Measurements from ENCODE around the gene ARID4B.
"Not testable (repeated sequence)": the region's sequence is repeated elsewhere in the genome, so short reads cannot be mapped to it uniquely, and the experiment has no call there.

The ARID4B gene

DNA sequence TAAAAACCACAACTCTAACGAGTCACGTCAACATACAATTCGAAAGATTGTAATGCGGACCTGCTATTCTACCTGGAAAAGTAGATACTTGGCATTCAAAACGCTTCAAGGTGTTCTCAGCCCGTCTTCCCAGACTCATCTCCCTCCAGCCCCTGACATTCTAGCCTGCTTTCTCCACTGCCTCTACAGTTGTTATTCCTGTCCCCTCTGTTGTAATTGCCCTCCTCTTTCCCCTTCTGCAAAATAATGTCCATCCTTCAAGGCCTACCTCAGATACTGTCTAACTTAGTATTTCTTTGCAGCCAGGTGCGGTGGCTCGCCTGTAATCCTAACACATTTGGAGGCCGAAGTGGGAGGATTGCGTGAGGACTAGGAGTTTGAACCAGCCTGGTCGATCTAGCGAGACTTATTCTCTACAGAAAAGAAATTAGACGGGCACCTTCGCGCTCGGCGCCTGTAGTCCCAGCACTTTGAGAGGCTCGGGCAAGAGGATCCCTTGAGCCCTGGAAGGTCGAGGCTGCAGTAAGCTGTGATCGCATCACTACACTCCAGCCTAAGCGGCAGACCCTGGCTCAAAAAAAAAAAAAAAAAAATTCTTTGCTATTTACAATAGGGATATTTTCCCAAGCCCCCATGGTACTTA lies 166.2 kb downstream of the ARID4B start:
- Histone ChIP-seq H3K4me3 (ENCODE audit: low read depth, low read length, poor library complexity, severe bottlenecking) (peak overlapping the region; percentile 94), H3K27me3 (ENCODE audit: insufficient read depth, low read length) (no peaks in the 10 kb centered on the region), H4K20me1 (ENCODE audit: insufficient read depth, low read length) (no peaks in the 10 kb centered on the region), H3F3A (ENCODE audit: insufficient read depth, low read length) (no peaks in the 10 kb centered on the region), H3K9me2 (ENCODE audit: low read depth, low read length) (no peaks in the 10 kb centered on the region), H3K9ac (ENCODE audit: low read length) (peak overlapping the region; percentile 93), H2AFZ (ENCODE audit: low read length) (peak overlapping the region; percentile 56; the same call in 1 of the 2 replicates), H3K4me2 (ENCODE audit: low read length) (peak overlapping the region; percentile 85), H3K36me3 (ENCODE audit: insufficient read depth, low read length) (peaks cover 34% of the 10 kb centered on the region), H3K9me3 (ENCODE audit: low read length) (no peaks in the 10 kb centered on the region), H3K4me1 (ENCODE audit: insufficient read depth, low read length, severe bottlenecking) (peaks cover 29% of the 10 kb centered on the region), H3K79me2 (ENCODE audit: insufficient read depth, low read length) (peaks cover 9% of the 10 kb centered on the region), H3K27ac (ENCODE audit: low read depth, low read length, poor library complexity, severe bottlenecking) (peak overlapping the region; percentile 45)
- no peak for TF ChIP-seq EZH2 (IDR thresholded peaks at IDR 0.05; ENCODE audit: borderline replicate concordance, low read length)
- TF ChIP-seq, protein P1, sequence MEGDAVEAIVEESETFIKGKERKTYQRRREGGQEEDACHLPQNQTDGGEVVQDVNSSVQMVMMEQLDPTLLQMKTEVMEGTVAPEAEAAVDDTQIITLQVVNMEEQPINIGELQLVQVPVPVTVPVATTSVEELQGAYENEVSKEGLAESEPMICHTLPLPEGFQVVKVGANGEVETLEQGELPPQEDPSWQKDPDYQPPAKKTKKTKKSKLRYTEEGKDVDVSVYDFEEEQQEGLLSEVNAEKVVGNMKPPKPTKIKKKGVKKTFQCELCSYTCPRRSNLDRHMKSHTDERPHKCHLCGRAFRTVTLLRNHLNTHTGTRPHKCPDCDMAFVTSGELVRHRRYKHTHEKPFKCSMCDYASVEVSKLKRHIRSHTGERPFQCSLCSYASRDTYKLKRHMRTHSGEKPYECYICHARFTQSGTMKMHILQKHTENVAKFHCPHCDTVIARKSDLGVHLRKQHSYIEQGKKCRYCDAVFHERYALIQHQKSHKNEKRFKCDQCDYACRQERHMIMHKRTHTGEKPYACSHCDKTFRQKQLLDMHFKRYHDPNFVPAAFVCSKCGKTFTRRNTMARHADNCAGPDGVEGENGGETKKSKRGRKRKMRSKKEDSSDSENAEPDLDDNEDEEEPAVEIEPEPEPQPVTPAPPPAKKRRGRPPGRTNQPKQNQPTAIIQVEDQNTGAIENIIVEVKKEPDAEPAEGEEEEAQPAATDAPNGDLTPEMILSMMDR (IDR thresholded peaks at IDR 0.05; ENCODE audit: low read length): no peak

DNA sequence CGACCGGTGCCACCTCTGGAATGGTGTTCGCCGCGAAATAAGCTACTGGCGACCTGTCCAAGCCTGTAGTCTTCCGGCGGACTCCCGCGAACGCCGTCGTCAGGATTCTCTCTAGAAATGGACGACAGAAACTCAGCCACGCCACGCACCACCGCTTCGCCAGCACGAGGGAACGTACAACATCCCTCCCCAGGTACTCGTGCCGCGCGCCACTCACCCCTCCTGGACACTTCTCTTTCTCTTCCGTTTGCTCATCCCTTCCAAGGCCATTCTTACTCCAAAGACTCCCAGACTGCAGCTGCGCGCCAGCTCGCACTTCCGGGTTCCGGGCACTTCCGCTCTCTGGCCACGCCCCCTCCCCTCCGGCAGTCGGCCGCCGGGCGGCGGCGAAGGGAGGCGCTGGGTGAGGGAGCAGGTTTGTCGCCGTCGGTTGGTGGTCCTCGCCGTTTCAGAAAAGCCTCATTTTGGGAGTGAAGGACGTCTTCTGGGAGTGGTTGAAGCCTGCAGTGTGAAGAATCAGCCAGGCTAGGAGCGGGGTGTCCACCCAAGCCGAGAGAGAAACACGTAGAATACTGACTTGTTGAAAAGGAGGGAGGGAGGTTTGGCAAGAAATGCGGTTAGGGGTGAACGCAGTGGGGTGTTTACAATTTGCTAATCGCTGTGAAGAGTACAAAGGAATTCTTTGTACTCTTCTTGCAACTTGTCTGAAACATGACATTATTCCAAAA lies 166.9 kb downstream of the ARID4B start, which contains the start of gene RBM34:
Gene RBM34 (minus strand): TSS at position 294 of the 728 bp plus-strand sequence. CDS start 24 bp downstream, at position 270.
- H3K4me3 ChIP-seq (ENCODE audit: low read depth, low read length, poor library complexity, severe bottlenecking): peak within 1 kb of the TSS; percentile 94
- H3K27ac ChIP-seq (ENCODE audit: low read depth, low read length, poor library complexity, severe bottlenecking): peak within 1 kb of the TSS; percentile 68
- H3K36me3 ChIP-seq (ENCODE audit: insufficient read depth, low read length): peaks cover 41% of the 10 kb centered on the region
- no peaks in the 10 kb centered on the region for H4K20me1 ChIP-seq (ENCODE audit: insufficient read depth, low read length)
- H3F3A ChIP-seq (ENCODE audit: insufficient read depth, low read length): no peaks in the 10 kb centered on the region
- no peak for TF ChIP-seq EZH2 (IDR thresholded peaks at IDR 0.05; ENCODE audit: borderline replicate concordance, low read length)
- TF ChIP-seq, protein P1 (IDR thresholded peaks at IDR 0.05; ENCODE audit: low read length): no peak
- no peaks in the 10 kb centered on the region for H3K9me3 ChIP-seq (ENCODE audit: low read length)
- H3K79me2 ChIP-seq (ENCODE audit: insufficient read depth, low read length): peaks cover 9% of the 10 kb centered on the region
- peak within 1 kb of the TSS; percentile 93 for H3K9ac ChIP-seq (ENCODE audit: low read length)
- H2AFZ ChIP-seq (ENCODE audit: low read length): peak within 1 kb of the TSS; percentile 66; the same call in 1 of the 2 replicates
- peaks cover 29% of the 10 kb centered on the region for H3K4me1 ChIP-seq (ENCODE audit: insufficient read depth, low read length, severe bottlenecking)
- H3K4me2 ChIP-seq (ENCODE audit: low read length): peak within 1 kb of the TSS; percentile 85
- H3K27me3 ChIP-seq (ENCODE audit: insufficient read depth, low read length): no peaks in the 10 kb centered on the region
- no peaks in the 10 kb centered on the region for H3K9me2 ChIP-seq (ENCODE audit: low read depth, low read length)

DNA sequence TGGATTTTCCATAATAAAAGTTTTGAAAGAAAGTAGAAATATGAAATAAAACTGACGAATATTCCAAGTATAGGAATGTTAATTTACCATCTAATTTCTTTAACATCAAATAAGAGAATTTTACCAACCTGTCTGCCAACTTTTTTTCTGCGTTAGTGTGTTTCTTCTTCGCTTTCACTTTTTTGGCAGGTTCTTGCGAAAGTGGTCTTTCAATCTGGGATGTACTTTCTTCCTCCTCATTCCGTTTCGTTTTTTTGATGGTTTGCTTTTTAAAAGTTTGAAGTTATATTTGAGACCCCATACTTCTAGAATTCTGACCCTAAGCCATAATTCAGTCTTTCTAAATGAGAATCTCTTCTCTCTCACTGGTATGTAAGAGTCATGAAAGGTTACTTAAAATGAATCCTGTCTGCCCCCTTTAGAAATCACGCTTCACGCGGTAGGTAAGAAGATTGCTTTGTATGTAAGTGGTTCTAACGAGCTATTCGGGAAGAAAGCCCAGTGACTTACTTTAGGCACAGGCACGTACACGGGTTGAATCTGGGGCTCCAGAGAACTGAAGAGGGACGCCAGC lies 167.5 kb downstream of the ARID4B start:
- Histone ChIP-seq H3K9ac (ENCODE audit: low read length) (peak overlapping the region; percentile 93), H3K4me1 (ENCODE audit: insufficient read depth, low read length, severe bottlenecking) (peaks cover 29% of the 10 kb centered on the region), H3K79me2 (ENCODE audit: insufficient read depth, low read length) (peaks cover 9% of the 10 kb centered on the region), H3K27me3 (ENCODE audit: insufficient read depth, low read length) (no peaks in the 10 kb centered on the region), H3K27ac (ENCODE audit: low read depth, low read length, poor library complexity, severe bottlenecking) (peak overlapping the region; percentile 68), H3K36me3 (ENCODE audit: insufficient read depth, low read length) (peaks cover 45% of the 10 kb centered on the region), H4K20me1 (ENCODE audit: insufficient read depth, low read length) (no peaks in the 10 kb centered on the region), H2AFZ (ENCODE audit: low read length) (0 out of 2 replicates have a peak overlapping the region, but pooled peaks have one; percentile 66), H3F3A (ENCODE audit: insufficient read depth, low read length) (no peaks in the 10 kb centered on the region), H3K4me3 (ENCODE audit: low read depth, low read length, poor library complexity, severe bottlenecking) (peak overlapping the region; percentile 94), H3K4me2 (ENCODE audit: low read length) (peak overlapping the region; percentile 85), H3K9me2 (ENCODE audit: low read depth, low read length) (no peaks in the 10 kb centered on the region), H3K9me3 (ENCODE audit: low read length) (no peaks in the 10 kb centered on the region)
- TF ChIP-seq, protein P1 (IDR thresholded peaks at IDR 0.05; ENCODE audit: low read length): no peak
- TF ChIP-seq EZH2 (IDR thresholded peaks at IDR 0.05; ENCODE audit: borderline replicate concordance, low read length): no peak

DNA sequence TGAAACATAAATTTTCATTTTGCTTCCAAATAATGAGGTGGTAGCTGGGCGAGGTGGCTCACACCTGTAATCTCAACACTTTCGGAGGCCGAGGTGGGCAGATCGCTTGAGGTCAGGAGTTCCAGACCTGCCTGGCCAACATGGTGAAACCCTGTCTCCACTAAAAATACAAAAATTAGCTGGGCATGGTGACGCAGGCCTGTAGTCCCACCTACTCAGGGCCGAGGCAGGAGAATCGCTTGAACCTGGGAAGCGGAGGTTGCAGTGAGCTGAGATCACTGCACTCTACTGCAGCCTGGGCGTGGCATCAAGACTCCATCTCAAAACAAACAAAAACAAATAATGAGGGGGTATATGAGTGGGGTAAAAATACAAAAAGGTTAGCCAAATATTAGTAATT lies 168.0 kb downstream of the ARID4B start:
- H3K79me2 ChIP-seq (ENCODE audit: insufficient read depth, low read length); H3K9me3 ChIP-seq (ENCODE audit: low read length); H3F3A ChIP-seq (ENCODE audit: insufficient read depth, low read length); H4K20me1 ChIP-seq (ENCODE audit: insufficient read depth, low read length); H3K9me2 ChIP-seq (ENCODE audit: low read depth, low read length); H3K27ac ChIP-seq (ENCODE audit: low read depth, low read length, poor library complexity, severe bottlenecking); H2AFZ ChIP-seq (ENCODE audit: low read length); H3K27me3 ChIP-seq (ENCODE audit: insufficient read depth, low read length): not testable (repeated sequence)
- Histone ChIP-seq H3K36me3 (ENCODE audit: insufficient read depth, low read length) (peaks cover 50% of the 10 kb centered on the region), H3K4me3 (ENCODE audit: low read depth, low read length, poor library complexity, severe bottlenecking) (peak overlapping the region; percentile 94), H3K4me2 (ENCODE audit: low read length) (peak overlapping the region; percentile 85), H3K4me1 (ENCODE audit: insufficient read depth, low read length, severe bottlenecking) (peaks cover 29% of the 10 kb centered on the region), H3K9ac (ENCODE audit: low read length) (peak overlapping the region; percentile 93)

DNA sequence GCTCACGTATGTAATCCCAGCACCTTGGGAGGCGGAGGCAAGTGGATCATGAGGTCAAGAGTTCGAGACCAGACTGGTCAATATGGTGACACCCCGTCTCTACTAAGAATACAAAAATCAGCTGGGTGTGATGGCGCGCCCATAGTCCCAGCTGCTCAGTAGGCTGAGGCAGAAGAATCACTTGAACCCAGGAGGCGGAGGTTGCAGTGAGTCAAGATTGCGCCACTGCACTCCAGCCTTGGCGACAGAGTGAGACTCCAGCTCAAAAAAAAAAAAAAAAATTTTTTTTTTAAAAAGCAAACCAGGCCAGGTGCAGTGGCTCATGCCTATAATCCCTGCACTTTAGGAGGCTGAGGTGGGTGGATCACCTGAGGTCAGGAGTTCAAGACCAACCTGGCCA lies 168.7 kb downstream of the ARID4B start:
- H2AFZ ChIP-seq (ENCODE audit: low read length); H3K27me3 ChIP-seq (ENCODE audit: insufficient read depth, low read length); H3K4me3 ChIP-seq (ENCODE audit: low read depth, low read length, poor library complexity, severe bottlenecking); H3K4me2 ChIP-seq (ENCODE audit: low read length); H4K20me1 ChIP-seq (ENCODE audit: insufficient read depth, low read length); H3K9me3 ChIP-seq (ENCODE audit: low read length); H3F3A ChIP-seq (ENCODE audit: insufficient read depth, low read length); H3K79me2 ChIP-seq (ENCODE audit: insufficient read depth, low read length); H3K9ac ChIP-seq (ENCODE audit: low read length); H3K27ac ChIP-seq (ENCODE audit: low read depth, low read length, poor library complexity, severe bottlenecking); H3K9me2 ChIP-seq (ENCODE audit: low read depth, low read length): not testable (repeated sequence)
- Histone ChIP-seq H3K36me3 (ENCODE audit: insufficient read depth, low read length) (peaks cover 56% of the 10 kb centered on the region), H3K4me1 (ENCODE audit: insufficient read depth, low read length, severe bottlenecking) (peaks cover 29% of the 10 kb centered on the region)
